HT1080 (cell line): Measurements from ENCODE around the gene OR1A1. TPM values are rescaled to one million over a fixed set of nuclear protein-coding genes. Genes with fewer than 3 reads are reported as not detected.

Source experiments
- total RNA-seq: library from RNA; depleted of rRNA; stranded (reverse); fragments of >200 nt; shearing (Covaris generic); gene quantifications from 2 replicates; pipeline ENCODE4 v1.2.3, GENCODE V29; 2014; rRNA removed

The OR1A1 gene
- total RNA-seq, 1 experiment from 2014 or later = not detected

Other genes starting within 250 kb of the OR1A1 start
- not detected in 2 replicates for gene OR1D5, start 144.1 kb upstream of the OR1A1 start, total RNA-seq
- gene OR1D2, start 103.2 kb upstream of the OR1A1 start, total RNA-seq = not detected in 2 replicates
- not detected in 2 replicates for gene OR1G1, start 80.1 kb upstream of the OR1A1 start, total RNA-seq
- not detected in 2 replicates for gene OR1A2, start 10.1 kb upstream of the OR1A1 start, total RNA-seq
- gene OR3A1, start 90.7 kb downstream of the OR1A1 start, total RNA-seq = not detected in 2 replicates
- gene OR3A2, start 178.6 kb downstream of the OR1A1 start, total RNA-seq = not detected in 2 replicates
- gene OR1E1, start 190.7 kb downstream of the OR1A1 start, total RNA-seq = not detected in 2 replicates
- not detected in 2 replicates for gene OR3A3, start 203.7 kb downstream of the OR1A1 start, total RNA-seq
- not detected in 2 replicates for gene OR1E2, start 226.2 kb downstream of the OR1A1 start, total RNA-seq